CD4-positive, alpha-beta T cell treated with Interleukin-10 for 1 hour (primary cell): ENCODE data around the gene GLDC.

Source experiments
- DNase-seq: peaks from one replicate; pipeline ENCODE4 v3.0.0-alpha.2; 2020

The GLDC gene

GRCh38 chr9:6489099-6489498, 156.4 kb downstream of the GLDC start:
- no peak for DNase-seq

- DNase-seq, result no peak
Measured at GRCh38 chr9:6488395-6488794, 157.1 kb downstream of the GLDC start.

GRCh38 chr9:6484210-6484609, 161.3 kb downstream of the GLDC start:
- no peak for DNase-seq
